ENCODE results near the gene TENT4B.

- TF ChIP-seq, protein P1, sequence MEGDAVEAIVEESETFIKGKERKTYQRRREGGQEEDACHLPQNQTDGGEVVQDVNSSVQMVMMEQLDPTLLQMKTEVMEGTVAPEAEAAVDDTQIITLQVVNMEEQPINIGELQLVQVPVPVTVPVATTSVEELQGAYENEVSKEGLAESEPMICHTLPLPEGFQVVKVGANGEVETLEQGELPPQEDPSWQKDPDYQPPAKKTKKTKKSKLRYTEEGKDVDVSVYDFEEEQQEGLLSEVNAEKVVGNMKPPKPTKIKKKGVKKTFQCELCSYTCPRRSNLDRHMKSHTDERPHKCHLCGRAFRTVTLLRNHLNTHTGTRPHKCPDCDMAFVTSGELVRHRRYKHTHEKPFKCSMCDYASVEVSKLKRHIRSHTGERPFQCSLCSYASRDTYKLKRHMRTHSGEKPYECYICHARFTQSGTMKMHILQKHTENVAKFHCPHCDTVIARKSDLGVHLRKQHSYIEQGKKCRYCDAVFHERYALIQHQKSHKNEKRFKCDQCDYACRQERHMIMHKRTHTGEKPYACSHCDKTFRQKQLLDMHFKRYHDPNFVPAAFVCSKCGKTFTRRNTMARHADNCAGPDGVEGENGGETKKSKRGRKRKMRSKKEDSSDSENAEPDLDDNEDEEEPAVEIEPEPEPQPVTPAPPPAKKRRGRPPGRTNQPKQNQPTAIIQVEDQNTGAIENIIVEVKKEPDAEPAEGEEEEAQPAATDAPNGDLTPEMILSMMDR (IDR thresholded peaks at IDR 0.05), result no peak
- no peak for TF ChIP-seq POLR2A (IDR thresholded peaks at IDR 0.05)
Measured at GRCh38 chr16:50190292-50190691, 37.2 kb downstream of the TENT4B start.

Data from sigmoid colon (tissue), 3 donors.